ENCODE measurements around the gene LDLRAD4.

DNA sequence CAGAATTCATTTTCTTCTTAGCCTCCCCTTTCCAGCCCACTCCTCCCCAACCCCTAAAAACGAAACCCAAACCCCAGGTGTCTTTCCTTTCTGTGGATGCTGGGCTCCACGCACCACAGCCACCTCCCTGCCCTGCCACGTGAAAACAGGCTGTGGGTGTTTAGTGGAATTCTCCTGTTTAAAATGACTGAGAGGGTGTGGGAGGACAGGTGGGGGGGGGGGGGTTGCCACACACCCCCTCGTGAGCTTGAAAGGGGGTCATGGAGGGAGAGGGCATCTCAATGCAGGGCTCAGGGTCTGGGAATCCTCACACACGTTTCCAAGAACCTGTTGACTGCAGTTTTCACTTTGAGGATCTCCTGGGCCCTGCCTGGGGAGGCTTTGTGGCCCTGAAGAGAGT, 397.5 kb downstream of the LDLRAD4 start:
- TF ChIP-seq ZNF384 (IDR thresholded peaks at IDR 0.05) (no peak), SP1 (IDR thresholded peaks at IDR 0.05) (no peak), LEF1 (IDR thresholded peaks at IDR 0.05; ENCODE audit: borderline replicate concordance) (no peak), FOXM1 (IDR thresholded peaks at IDR 0.05; ENCODE audit: borderline replicate concordance) (no peak), SUZ12 (IDR thresholded peaks at IDR 0.05) (no peak), BHLHE40 (IDR thresholded peaks at IDR 0.05; ENCODE audit: borderline replicate concordance) (no peak), HDGF (IDR thresholded peaks at IDR 0.05; ENCODE audit: borderline replicate concordance) (no peak), FOXK2 (IDR thresholded peaks at IDR 0.05) (no peak), ARNT (IDR thresholded peaks at IDR 0.05) (no peak), CTBP1 (IDR thresholded peaks at IDR 0.05; ENCODE audit: borderline replicate concordance) (no peak)

Data from HEK293T (cell line).